ENCODE data around the gene MED29. TPM values are rescaled to one million over a fixed set of nuclear protein-coding genes. Genes with fewer than 3 reads are reported as not detected.

Gene MED29
- total and polyA plus RNA-seq, 3 donors from 2014 or later = 38.9 to 53.5 (median 46.1) TPM

DNA sequence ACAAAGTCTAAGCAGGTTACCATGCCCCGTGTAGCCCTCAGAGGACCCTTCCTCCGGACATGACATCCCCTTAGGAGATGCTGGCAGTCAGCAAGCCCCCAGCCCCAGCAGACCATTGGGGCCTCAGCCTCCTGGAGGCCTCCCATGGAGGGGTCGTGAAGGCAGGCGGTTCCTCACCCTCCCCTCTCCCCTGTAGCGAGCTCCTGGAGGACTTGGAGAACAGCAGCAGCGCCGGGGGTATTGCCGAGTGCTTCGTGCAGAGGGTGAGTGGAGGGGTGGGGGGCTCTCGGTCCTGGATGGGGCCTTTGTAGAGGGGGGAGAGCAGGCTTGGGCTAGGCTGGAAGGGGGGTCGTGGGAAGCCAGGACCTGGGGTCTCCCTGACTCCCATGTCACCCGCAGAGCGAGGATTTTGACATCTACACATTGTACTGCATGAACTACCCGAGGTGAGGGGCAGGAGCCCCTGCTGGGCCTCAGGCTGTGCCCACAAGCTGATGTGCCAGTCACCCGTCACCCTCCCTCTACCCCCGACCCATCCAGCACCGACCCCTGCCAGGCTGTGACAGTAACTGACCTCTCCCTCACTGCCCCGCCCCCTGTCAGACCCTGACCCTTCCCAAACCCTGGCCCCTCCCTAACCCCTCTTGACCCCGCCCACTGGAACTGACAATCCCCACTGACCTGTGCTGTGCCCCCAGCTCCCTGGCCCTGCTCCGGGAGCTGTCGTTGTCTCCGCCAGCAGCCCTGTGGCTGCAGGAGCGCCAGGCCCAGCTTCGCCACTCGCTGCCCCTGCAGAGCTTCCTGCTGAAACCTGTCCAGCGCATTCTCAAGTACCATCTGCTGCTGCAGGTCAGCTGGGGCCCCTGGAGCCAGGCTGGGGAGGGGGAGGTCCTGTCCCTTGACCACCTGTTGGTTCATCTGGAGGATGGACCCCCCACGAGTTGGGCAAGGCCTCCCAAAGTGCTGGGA is 25.3 kb downstream of the MED29 start:
- no peaks in the 10 kb centered on the region for H3K27me3 ChIP-seq
- no peak overlapping the region for H3K4me3 ChIP-seq
- H3K27ac ChIP-seq = no peak overlapping the region
- no peaks in the 10 kb centered on the region for H3K36me3 ChIP-seq (ENCODE audit: low read depth, missing control alignments)
- intact Hi-C loops (cut with DNase I; ENCODE audit: low total_unique reads) = no loop called here
- DNase-seq = no peak
- H3K4me1 ChIP-seq = peaks cover 4% of the 10 kb centered on the region
- TF ChIP-seq POLR2A (IDR thresholded peaks at IDR 0.05) = no peak
- TF ChIP-seq CTCF (IDR thresholded peaks at IDR 0.05) = no peak
- H3K9me3 ChIP-seq = no peaks in the 10 kb centered on the region
- WGBS, 2 donors = 84 to 90% methylated on average over 4 to 27 of the region's 27 CpGs

DNA sequence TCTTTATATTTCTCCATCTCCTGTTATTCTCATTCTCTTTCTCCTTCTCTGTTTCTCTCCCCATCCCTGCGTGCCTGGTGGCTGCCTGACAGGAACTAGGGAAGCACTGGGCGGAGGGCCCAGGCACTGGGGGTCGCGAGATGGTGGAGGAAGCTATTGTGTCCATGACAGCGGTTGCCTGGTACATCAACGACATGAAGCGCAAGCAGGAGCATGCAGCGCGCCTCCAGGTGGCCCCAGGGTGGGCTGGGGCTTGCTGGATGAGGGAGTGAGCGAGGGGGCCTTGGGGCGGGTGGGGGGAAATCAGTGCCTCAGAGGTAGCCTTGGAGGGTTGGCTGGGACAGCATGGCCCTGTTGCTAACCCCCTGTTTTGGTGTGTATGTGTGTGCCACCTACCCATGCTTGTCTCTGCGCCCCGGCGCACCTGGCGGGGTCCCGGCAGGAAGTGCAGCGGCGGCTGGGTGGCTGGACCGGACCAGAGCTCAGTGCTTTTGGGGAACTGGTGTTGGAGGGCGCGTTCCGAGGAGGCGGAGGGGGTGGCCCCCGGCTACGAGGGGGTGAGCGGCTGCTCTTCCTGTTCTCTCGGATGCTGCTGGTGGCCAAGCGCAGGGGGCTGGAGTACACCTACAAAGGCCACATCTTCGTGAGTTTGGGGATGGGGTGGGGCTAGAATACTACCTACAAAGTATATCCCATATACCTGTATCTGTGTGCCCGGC is 26.4 kb downstream of the MED29 start:
- Histone ChIP-seq H3K9me3 (no peaks in the 10 kb centered on the region), H3K27ac (no peak overlapping the region), H3K4me1 (no peaks in the 10 kb centered on the region), H3K4me3 (no peak overlapping the region), H3K36me3 (ENCODE audit: low read depth, missing control alignments) (no peaks in the 10 kb centered on the region), H3K27me3 (no peaks in the 10 kb centered on the region)
- TF ChIP-seq POLR2A (IDR thresholded peaks at IDR 0.05) (no peak), CTCF (IDR thresholded peaks at IDR 0.05) (no peak)
- no peak for DNase-seq
- WGBS, 2 donors = 88 to 90% methylated on average over 17 to 30 of the region's 30 CpGs
- intact Hi-C loops (cut with DNase I; ENCODE audit: low total_unique reads) = no loop called here

- Histone ChIP-seq H3K4me3 (no peak overlapping the region), H3K27me3 (no peaks in the 10 kb centered on the region), H3K4me1 (no peaks in the 10 kb centered on the region), H3K27ac (no peak overlapping the region), H3K36me3 (ENCODE audit: low read depth, missing control alignments) (no peaks in the 10 kb centered on the region), H3K9me3 (no peaks in the 10 kb centered on the region)
- DNase-seq = no peak
- intact Hi-C loops (cut with DNase I; ENCODE audit: low total_unique reads) = no loop called here
- no peak for TF ChIP-seq CTCF (IDR thresholded peaks at IDR 0.05)
- TF ChIP-seq POLR2A (IDR thresholded peaks at IDR 0.05) = no peak
- WGBS, 2 donors = 87 to 91% methylated on average over 9 of the region's 9 CpGs
Measured at GRCh38 chr19:39419003-39419402, 27.8 kb downstream of the MED29 start.

DNA sequence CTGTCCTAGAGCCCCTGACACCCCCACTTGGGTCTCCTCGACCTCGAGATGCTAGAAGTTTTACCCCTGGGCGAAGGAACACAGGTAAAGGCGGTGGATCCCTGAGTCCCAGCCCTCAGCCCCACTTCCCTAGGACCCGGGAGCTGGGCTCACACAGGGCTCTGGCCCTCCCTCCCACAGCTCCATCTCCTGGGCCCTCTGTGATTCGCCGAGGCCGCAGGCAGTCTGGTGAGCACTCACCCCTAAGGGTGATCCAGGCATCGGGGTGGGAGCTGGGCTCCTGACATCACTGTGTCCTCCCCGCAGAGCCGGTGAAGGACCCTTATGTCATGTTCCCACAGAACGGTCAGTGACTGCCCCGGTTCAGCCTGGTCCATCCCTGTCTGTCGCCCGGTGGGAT is 29.6 kb downstream of the MED29 start:
- H3K9me3 ChIP-seq = no peaks in the 10 kb centered on the region
- H3K27me3 ChIP-seq = no peaks in the 10 kb centered on the region
- no peaks in the 10 kb centered on the region for H3K4me1 ChIP-seq
- DNase-seq = no peak
- no peak overlapping the region for H3K27ac ChIP-seq
- intact Hi-C loops (cut with DNase I; ENCODE audit: low total_unique reads) = loop anchor here (10.0 kb wide), 1 partner anchor 114 kb away; the partner anchor contains the start of gene EID2B
- TF ChIP-seq CTCF (IDR thresholded peaks at IDR 0.05) = no peak
- no peak for TF ChIP-seq POLR2A (IDR thresholded peaks at IDR 0.05)
- WGBS, 2 donors = 92% methylated on average over 14 of the region's 15 CpGs
- H3K4me3 ChIP-seq = no peak overlapping the region
- no peaks in the 10 kb centered on the region for H3K36me3 ChIP-seq (ENCODE audit: low read depth, missing control alignments)

Data from testis (tissue), 3 donors.